SK-N-SH treated with all-trans-retinoic acid at 6 μM for 48 hours (cell line): ENCODE data around the gene RTN1.

ENCODE experiments used
- ATAC-seq: fragments of 200-7000 bp; cut with Tn5 transposase; 3 replicates; pipeline ENCODE4 v1.9.1; 2020; ENCODE audit warnings: mild to moderate bottlenecking, moderate library complexity
- ARNTL ChIP-seq: fragments of 450-650 bp; formaldehyde crosslinking; IDR thresholded peaks from 2 replicates; pipeline ENCODE4 v1.5.0; 2020; ENCODE audit warnings: low read depth, mild to moderate bottlenecking, moderate library complexity, borderline replicate concordance
- CREB5 ChIP-seq: fragments of 250-450 bp; sonication (Bioruptor Pico); IDR thresholded peaks from 2 replicates; pipeline ENCODE4 v1.5.1; 2020; ENCODE audit warnings: low read depth, mild to moderate bottlenecking, moderate library complexity
- CSRNP3 ChIP-seq: fragments of 250-450 bp; sonication (Bioruptor Pico); IDR thresholded peaks from 2 replicates; pipeline ENCODE4 v1.5.1; 2021; ENCODE audit warnings: mild to moderate bottlenecking, moderate library complexity
- ESRRG ChIP-seq: fragments of 250-450 bp; sonication (Bioruptor Pico); IDR thresholded peaks from 2 replicates; pipeline ENCODE4 v1.6.1; 2021; ENCODE audit warnings: mild to moderate bottlenecking
- OSR1 ChIP-seq: fragments of 250-450 bp; sonication (Bioruptor Pico); IDR thresholded peaks from 2 replicates; pipeline ENCODE4 v1.8.0; 2022; ENCODE audit warnings: moderate library complexity, mild to moderate bottlenecking, inconsistent platforms
- POU6F1 ChIP-seq: fragments of 250-450 bp; sonication (Bioruptor Pico); IDR thresholded peaks from 2 replicates; pipeline ENCODE4 v1.8.0; 2021; ENCODE audit warnings: low read depth, mild to moderate bottlenecking, moderate library complexity, borderline replicate concordance
- PPARA ChIP-seq: fragments of 250-450 bp; sonication (Bioruptor Pico); IDR thresholded peaks from 2 replicates; pipeline ENCODE4 v1.5.0; 2020; ENCODE audit warnings: mild to moderate bottlenecking, borderline replicate concordance
- RARB ChIP-seq: fragments of 250-450 bp; sonication (Bioruptor Pico); IDR thresholded peaks from 2 replicates; pipeline ENCODE4 v1.8.0; 2021; ENCODE audit warnings: mild to moderate bottlenecking, moderate library complexity
- SNAI2 ChIP-seq: fragments of 250-450 bp; sonication (Bioruptor Pico); IDR thresholded peaks from 2 replicates; pipeline ENCODE4 v1.5.0; 2020; ENCODE audit warnings: mild to moderate bottlenecking, moderate library complexity
- TOX ChIP-seq: fragments of 250-450 bp; sonication (Bioruptor Pico); IDR thresholded peaks from 2 replicates; pipeline ENCODE4 v1.8.0; 2021; ENCODE audit warnings: mild to moderate bottlenecking, moderate library complexity, borderline replicate concordance
- TSHZ2 ChIP-seq: fragments of 250-450 bp; sonication (Bioruptor Pico); IDR thresholded peaks from 2 replicates; pipeline ENCODE4 v1.5.0; 2020; ENCODE audit warnings: mild to moderate bottlenecking, moderate library complexity
- ZC3H10 ChIP-seq: fragments of 250-450 bp; sonication (Bioruptor Pico); IDR thresholded peaks from 2 replicates; pipeline ENCODE4 v1.5.1; 2021; ENCODE audit warnings: mild to moderate bottlenecking, moderate library complexity
- ZFP3 ChIP-seq: fragments of 250-450 bp; sonication (Bioruptor Pico); IDR thresholded peaks from 2 replicates; pipeline ENCODE4 v1.5.0; 2020; ENCODE audit warnings: mild to moderate bottlenecking, moderate library complexity
- ZFP30 ChIP-seq: fragments of 450-650 bp; formaldehyde crosslinking; IDR thresholded peaks from 2 replicates; pipeline ENCODE4 v1.5.0; 2022; ENCODE audit warnings: mild to moderate bottlenecking, moderate library complexity
- ZNF565 ChIP-seq: fragments of 450-650 bp; formaldehyde crosslinking; conservative IDR thresholded peaks from 2 replicates; pipeline ENCODE4 v1.5.0; 2020; ENCODE audit warnings: low read depth, mild to moderate bottlenecking, moderate library complexity
- ZNF70 ChIP-seq: fragments of 450-650 bp; formaldehyde crosslinking; IDR thresholded peaks from 2 replicates; pipeline ENCODE4 v1.5.0; 2020; ENCODE audit warnings: mild to moderate bottlenecking, moderate library complexity
- ZNF8 ChIP-seq: fragments of 450-650 bp; formaldehyde crosslinking; IDR thresholded peaks from 2 replicates; pipeline ENCODE4 v1.5.0; 2020; ENCODE audit warnings: mild to moderate bottlenecking, moderate library complexity

RTN1 gene

GRCh38 chr14:59601056-59601455 lies 269.5 kb downstream of the RTN1 start:
- no peak for TF ChIP-seq OSR1 (CRISPR knock-in tag)
- no peak for TF ChIP-seq RARB (CRISPR knock-in tag)
- no peak for TF ChIP-seq ZFP3
- no peak for TF ChIP-seq ZNF8 (CRISPR knock-in tag)
- TF ChIP-seq POU6F1 (CRISPR knock-in tag): no peak
- no peak for TF ChIP-seq TSHZ2 (CRISPR knock-in tag)
- no peak for TF ChIP-seq ESRRG (CRISPR knock-in tag)
- no peak for TF ChIP-seq ZNF70
- no peak for TF ChIP-seq PPARA (CRISPR knock-in tag)
- TF ChIP-seq ZFP30: no peak
- ATAC-seq: no peak

GRCh38 chr14:59600211-59600945 lies 270.2 kb downstream of the RTN1 start:
- TF ChIP-seq OSR1 (CRISPR knock-in tag): no peak
- no peak for TF ChIP-seq ZFP30
- TF ChIP-seq TOX (CRISPR knock-in tag): no peak
- no peak for TF ChIP-seq CREB5 (CRISPR knock-in tag)
- TF ChIP-seq SNAI2 (CRISPR knock-in tag): no peak
- TF ChIP-seq ZNF565 (CRISPR knock-in tag): no peak
- TF ChIP-seq ESRRG (CRISPR knock-in tag): no peak
- no peak for TF ChIP-seq ZC3H10 (CRISPR knock-in tag)
- TF ChIP-seq ARNTL (CRISPR knock-in tag): no peak
- TF ChIP-seq TSHZ2 (CRISPR knock-in tag): no peak
- no peak for TF ChIP-seq ZNF8 (CRISPR knock-in tag)
- no peak for TF ChIP-seq CSRNP3
- no peak for TF ChIP-seq ZNF70
- TF ChIP-seq, all 23 proteins: peak for 0
- ATAC-seq: no peak

GRCh38 chr14:59595071-59595470 lies 275.5 kb downstream of the RTN1 start:
- TF ChIP-seq ZFP3: no peak
- no peak for TF ChIP-seq OSR1 (CRISPR knock-in tag)
- no peak for ATAC-seq
